Neural crest cell (in vitro differentiated cells): ENCODE measurements around the gene MAML3. TPM values are rescaled to one million over a fixed set of nuclear protein-coding genes. Genes with fewer than 3 reads are reported as not detected.
A peak's percentile ranks its signal among the peaks of the same experiment; 100 is the strongest.

Experiments used
- DNase-seq: peaks from one replicate; pipeline ENCODE4 v3.0.0; 2021; ENCODE audit warnings: low read depth, mixed read lengths, low spot score
- H3K27ac Mint-ChIP-seq: one replicate; pipeline ENCODE4 v1.8.0; 2021; ENCODE audit warnings: mild to moderate bottlenecking, mixed read lengths; ENCODE audit not compliant: unreplicated experiment
- H3K27me3 Mint-ChIP-seq: 2 replicates; pipeline ENCODE4 v1.8.0; 2021; ENCODE audit warnings: low read depth, mild to moderate bottlenecking, mixed read lengths
- H3K36me3 Mint-ChIP-seq: 2 replicates; pipeline ENCODE4 v1.8.0; 2021; ENCODE audit warnings: low read depth, mild to moderate bottlenecking, mixed read lengths
- H3K4me1 Mint-ChIP-seq: 2 replicates; pipeline ENCODE4 v1.8.0; 2021; ENCODE audit warnings: mixed read lengths
- H3K4me3 Mint-ChIP-seq: one replicate; pipeline ENCODE4 v1.8.0; 2021; ENCODE audit warnings: mild to moderate bottlenecking, mixed read lengths
- H3K9me3 Mint-ChIP-seq: 2 replicates; pipeline ENCODE4 v1.8.0; 2021; ENCODE audit warnings: mixed read lengths
- total RNA-seq: library from RNA; stranded (reverse); gene quantifications from 2 replicates; pipeline ENCODE4 v1.2.1, GENCODE V29; 2021
- TF ChIP-seq, protein P1 (sequence below): fragments of 200-600 bp; sonication (generic); conservative IDR thresholded peaks from 2 replicates; pipeline ENCODE4 v1.5.0; 2021; ENCODE audit warnings: antibody characterized with exemption, mild to moderate bottlenecking

The MAML3 gene
- total RNA-seq, 1 donor from 2014 or later = 21.8 TPM

DNA sequence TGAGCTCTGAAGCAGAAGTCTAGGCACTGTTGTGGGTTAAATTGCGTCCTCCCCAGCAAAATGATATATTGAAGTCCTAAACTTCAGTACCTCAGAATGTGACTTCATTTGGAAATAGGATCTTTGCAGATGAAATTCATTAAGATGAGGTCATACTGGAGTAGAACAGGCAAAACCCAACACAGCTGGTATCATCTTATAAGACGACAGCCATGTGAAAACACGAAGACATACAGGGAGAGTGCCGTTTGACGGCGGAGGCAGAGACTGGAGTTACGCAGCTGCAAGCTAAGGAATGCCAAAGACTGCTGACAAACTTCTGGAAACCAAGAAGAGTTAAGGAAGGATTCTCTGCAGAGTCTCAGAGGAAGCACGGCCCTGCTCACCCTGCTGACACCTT is 241.5 kb downstream of the MAML3 start:
- Mint-ChIP-seq H3K4me3 (no peak overlapping the region), H3K27me3 (no peaks in the 10 kb centered on the region), H3K4me1 (peaks cover 19% of the 10 kb centered on the region), H3K36me3 (no peaks in the 10 kb centered on the region), H3K27ac (no peak overlapping the region), H3K9me3 (no peaks in the 10 kb centered on the region)
- TF ChIP-seq, protein P1, sequence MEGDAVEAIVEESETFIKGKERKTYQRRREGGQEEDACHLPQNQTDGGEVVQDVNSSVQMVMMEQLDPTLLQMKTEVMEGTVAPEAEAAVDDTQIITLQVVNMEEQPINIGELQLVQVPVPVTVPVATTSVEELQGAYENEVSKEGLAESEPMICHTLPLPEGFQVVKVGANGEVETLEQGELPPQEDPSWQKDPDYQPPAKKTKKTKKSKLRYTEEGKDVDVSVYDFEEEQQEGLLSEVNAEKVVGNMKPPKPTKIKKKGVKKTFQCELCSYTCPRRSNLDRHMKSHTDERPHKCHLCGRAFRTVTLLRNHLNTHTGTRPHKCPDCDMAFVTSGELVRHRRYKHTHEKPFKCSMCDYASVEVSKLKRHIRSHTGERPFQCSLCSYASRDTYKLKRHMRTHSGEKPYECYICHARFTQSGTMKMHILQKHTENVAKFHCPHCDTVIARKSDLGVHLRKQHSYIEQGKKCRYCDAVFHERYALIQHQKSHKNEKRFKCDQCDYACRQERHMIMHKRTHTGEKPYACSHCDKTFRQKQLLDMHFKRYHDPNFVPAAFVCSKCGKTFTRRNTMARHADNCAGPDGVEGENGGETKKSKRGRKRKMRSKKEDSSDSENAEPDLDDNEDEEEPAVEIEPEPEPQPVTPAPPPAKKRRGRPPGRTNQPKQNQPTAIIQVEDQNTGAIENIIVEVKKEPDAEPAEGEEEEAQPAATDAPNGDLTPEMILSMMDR = no peak
- no peak for DNase-seq

DNA sequence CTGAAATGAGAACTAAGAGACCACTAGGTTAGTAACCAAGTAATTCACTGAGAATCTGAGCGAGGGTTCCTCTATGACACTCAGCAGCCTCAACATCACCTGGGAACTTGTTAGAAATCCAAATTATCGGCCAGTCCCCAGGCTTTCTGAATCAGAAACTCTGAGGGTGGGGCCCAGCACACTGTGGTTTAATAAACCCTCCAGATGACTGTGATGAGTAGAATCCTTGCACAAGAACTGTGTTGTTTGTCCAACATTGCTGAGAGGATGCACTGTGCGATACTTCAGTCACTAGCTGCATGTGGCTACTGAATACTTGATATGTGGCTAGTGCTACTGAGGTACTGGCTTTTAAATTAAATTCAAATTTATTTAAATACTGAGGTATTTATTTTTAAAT is 243.9 kb downstream of the MAML3 start:
- DNase-seq = no peak
- no peak overlapping the region for H3K4me3 Mint-ChIP-seq
- H3K27me3 Mint-ChIP-seq = no peaks in the 10 kb centered on the region
- H3K27ac Mint-ChIP-seq = no peak overlapping the region
- H3K9me3 Mint-ChIP-seq = peaks cover 3% of the 10 kb centered on the region
- H3K36me3 Mint-ChIP-seq = peaks cover 4% of the 10 kb centered on the region
- TF ChIP-seq, protein P1 = no peak
- peaks cover 19% of the 10 kb centered on the region for H3K4me1 Mint-ChIP-seq

DNA sequence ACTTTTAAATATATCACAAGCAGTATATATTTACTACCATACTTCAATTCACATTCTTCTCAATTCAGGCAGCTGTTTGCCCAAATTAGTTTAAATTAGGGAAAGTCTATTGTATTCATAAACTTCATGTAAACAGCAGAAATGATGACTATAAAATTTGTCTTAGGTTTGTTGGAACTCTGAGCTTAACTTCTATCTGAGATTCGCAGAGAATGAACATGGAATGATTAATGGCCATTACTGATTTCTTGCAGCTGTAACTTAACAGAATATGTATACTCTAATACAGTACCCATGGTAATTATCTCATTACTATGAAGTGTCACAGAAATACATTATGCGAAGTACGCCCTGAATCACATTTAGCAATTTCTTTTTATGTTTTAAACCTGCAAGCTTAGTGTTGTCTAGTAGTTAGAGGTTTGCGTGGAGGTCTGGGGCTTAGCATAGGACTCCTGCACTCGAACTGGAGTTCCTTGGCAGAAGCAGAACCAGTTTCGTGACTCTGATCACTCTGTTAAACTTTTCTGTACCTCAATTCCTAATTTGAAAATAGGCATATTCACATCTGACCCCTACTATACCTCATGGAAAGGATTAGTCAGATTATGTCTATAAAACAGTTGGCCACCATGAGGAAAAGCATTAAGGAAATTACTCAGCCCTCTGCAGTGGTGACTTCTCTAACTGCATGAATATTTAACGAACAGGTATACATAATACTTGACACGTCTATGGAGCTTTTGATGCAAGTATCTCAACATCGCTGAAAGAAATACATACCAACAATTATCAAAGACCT is 245.1 kb downstream of the MAML3 start:
- Mint-ChIP-seq H3K4me1 (peaks cover 15% of the 10 kb centered on the region), H3K9me3 (peaks cover 9% of the 10 kb centered on the region), H3K36me3 (peaks cover 12% of the 10 kb centered on the region), H3K27me3 (no peaks in the 10 kb centered on the region), H3K4me3 (no peak overlapping the region), H3K27ac (peak overlapping the region; percentile 20)
- TF ChIP-seq, protein P1 = no peak
- DNase-seq = no peak

DNA sequence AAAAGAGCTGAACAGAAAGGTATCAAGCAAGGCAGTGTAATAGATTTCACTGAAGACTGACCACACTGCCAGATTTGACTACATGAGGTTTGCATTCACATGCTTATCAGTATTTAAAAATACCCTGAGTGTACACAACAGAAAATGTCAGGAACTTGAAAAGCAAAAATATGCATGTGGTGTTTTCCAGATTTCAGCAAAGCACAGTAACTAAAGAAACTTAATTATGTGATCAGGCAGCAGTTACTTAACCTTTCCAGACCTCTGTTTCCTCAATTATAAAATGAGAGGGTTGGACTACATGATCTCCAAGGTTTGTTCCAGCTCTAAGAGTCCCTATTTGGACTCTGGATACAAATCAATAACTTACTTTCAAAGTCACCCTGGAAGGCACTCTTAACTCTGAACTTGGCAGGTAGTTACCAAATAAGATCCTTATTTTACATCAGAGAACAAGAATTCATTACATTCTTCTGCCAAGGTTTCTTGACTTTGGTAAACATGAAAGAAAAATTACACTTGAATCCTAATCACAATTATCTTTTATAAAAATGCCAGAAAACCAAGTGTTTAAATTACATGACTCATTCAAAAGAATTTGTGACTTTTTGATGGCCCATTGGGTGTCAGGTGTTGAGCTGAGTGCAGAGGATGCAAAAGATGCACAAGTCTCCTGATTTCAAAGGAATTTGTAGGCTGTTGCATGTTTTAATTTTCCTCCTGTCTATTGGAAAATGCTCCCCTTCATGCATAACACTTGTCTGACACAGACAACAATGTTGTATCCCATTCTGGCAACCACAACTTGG is 246.8 kb downstream of the MAML3 start:
- Mint-ChIP-seq H3K4me1 (peaks cover 14% of the 10 kb centered on the region), H3K27me3 (no peaks in the 10 kb centered on the region), H3K36me3 (peaks cover 17% of the 10 kb centered on the region), H3K27ac (no peak overlapping the region), H3K9me3 (peaks cover 11% of the 10 kb centered on the region), H3K4me3 (no peak overlapping the region)
- TF ChIP-seq, protein P1 = no peak
- DNase-seq = no peak

DNA sequence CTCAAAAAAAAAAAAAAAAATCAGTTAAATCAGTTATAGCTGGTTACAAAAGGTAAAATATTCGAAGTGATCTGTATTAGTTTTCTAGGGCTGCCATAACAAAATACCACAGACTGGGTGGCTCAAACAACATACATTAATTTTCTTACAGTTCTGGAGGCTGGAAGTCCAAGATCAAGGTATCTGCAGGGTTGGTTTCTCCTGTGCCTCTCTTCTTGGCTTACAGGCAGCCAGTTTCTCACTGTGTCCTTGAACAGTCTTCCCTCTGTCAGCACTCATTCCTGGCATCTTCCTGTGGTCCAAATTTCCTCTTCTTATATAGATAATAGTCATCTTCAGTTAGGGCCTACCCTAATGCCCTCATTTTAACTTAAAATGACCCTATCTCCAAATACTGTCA is 248.5 kb downstream of the MAML3 start:
- Mint-ChIP-seq H3K9me3 (peaks cover 11% of the 10 kb centered on the region), H3K27ac (no peak overlapping the region), H3K27me3 (no peaks in the 10 kb centered on the region), H3K4me1 (peaks cover 32% of the 10 kb centered on the region), H3K4me3 (no peak overlapping the region), H3K36me3 (peaks cover 17% of the 10 kb centered on the region)
- TF ChIP-seq, protein P1 = no peak
- DNase-seq = no peak
